ENCODE data around the gene ALDH1A3.

The ALDH1A3 gene

DNA sequence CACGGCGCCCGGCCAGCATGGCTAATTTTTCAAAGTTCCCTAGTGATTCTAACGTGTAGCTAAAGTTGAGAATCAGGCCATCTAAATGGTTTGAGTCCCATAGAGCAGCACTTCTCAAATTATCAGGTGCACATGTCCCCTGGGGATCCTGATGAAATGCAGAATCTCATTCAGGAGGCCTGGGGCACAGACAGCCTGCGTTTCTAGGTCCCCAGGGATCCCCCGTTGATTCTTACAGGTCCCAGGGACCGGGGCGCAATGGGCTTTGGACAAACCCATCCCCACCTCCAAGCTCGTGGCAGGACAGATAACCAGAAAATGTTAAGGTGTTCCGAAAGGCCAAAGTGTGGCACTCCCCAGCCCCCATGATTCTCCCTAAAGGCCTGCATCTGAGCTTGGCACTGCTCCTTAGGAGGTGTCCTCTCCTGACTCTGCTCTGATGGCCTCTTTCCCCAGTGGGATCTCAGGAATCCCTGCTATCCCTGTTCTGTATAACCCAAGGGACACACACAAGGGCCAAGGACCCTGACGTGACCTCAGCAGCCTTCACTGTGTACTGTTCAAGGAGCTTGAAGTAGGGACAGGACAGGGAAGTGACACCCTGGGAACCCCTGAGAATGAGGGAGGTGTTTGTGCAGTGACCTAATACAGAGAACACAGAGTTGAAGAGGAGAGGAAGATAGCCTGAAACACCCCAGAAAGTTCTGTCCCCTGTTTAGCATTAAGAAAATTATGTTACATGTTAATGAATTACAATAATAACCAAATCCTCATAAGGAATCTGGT lies 47.5 kb downstream of the ALDH1A3 start:
- DNase-seq: no peak

GRCh38 chr15:100928632-100929280 lies 49.1 kb downstream of the ALDH1A3 start:
- no peak for DNase-seq

GRCh38 chr15:100929641-100930042 lies 50.0 kb downstream of the ALDH1A3 start:
- DNase-seq: no peak

DNA sequence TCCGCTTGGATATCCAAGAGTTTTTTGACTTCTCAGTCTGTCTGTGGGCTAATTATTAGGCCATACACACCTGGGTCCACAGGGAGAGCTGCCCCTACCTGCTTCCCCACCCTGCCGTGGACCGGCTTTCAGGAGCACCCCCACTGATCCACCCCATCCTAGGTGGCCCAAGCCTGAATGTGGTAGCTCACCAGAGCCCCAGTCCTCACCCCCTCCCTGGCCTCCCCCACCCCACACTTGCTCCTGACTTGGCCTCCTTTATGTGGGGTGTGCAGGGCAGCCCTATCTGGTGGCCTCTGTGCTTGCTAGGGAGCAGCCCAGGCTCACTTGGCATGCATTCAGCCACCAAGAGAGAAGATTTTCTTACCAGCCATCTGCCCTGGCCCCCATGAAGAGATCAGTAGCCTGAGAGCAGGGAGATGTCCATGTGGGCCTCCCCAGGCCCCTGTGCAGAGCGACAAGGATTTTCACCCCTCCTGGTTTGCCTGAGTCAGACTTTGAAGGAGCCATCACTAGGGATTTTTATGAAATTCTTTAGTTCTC lies 50.7 kb downstream of the ALDH1A3 start:
- no peak for DNase-seq

DNA sequence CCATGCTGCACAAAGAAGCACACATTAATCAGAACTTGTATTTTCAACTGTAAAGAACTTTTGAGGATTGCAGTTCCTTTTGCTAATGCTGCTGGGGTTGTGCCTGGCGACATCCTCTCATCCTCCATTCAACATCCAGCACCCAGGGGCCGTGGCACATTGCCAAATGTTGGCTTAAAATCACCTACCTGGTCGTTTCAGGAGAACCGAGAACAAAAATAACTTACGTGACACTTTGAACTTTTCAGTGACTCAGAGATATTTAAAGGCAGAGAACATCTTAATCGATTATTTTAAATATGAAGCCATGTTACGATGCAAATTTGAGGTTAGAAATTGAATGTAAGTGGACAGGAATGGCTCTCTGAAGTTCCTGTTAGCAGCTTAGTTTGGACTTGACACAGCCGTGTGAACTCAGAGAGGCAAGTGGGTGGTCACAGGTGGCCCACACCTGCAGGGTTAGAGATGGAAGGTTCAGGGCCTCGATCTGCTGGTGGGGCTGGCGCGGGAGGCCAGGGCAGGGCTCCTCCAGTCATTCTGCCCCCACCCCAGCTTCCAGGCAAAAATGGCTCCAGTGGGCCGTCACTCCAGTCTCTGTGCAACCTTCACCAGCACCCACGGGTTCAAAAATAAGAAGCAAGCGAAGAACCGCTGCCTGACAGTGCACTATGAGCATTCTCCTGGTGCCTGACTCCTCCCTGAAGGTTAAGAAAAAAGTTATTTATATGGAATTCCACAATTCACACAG lies 51.7 kb downstream of the ALDH1A3 start:
- no peak for DNase-seq

GRCh38 chr15:100932676-100933348 lies 53.2 kb downstream of the ALDH1A3 start:
- DNase-seq: peak in 1 of 2 experiments; percentile 18

DNA sequence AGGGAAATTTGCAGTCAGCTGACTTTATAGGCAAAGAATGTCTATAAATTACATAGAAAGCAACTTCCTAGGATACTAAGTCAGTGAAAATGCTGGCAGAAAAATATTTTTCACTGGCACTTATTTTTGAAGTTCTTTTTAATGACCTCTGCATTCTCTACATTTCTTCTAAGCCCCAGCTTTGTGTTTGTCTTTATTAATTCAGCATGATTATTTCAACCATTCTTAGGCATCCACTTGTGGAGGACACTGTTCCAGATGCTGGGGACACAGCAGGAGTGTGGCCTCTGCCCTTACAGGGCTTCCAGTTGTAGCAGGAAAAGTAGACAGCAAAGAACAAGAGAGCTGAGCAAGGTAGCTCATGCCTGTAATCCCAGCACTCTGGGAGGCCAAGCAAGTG lies 54.5 kb downstream of the ALDH1A3 start:
- DNase-seq: no peak

GRCh38 chr15:100934726-100935125 lies 55.1 kb downstream of the ALDH1A3 start:
- peak; percentile 24 to 38 for DNase-seq

- no peak for DNase-seq
Observed at GRCh38 chr15:100937171-100937570, 57.5 kb downstream of the ALDH1A3 start.

- DNase-seq: no peak
Observed at GRCh38 chr15:100939791-100940190, 60.2 kb downstream of the ALDH1A3 start.

DNA sequence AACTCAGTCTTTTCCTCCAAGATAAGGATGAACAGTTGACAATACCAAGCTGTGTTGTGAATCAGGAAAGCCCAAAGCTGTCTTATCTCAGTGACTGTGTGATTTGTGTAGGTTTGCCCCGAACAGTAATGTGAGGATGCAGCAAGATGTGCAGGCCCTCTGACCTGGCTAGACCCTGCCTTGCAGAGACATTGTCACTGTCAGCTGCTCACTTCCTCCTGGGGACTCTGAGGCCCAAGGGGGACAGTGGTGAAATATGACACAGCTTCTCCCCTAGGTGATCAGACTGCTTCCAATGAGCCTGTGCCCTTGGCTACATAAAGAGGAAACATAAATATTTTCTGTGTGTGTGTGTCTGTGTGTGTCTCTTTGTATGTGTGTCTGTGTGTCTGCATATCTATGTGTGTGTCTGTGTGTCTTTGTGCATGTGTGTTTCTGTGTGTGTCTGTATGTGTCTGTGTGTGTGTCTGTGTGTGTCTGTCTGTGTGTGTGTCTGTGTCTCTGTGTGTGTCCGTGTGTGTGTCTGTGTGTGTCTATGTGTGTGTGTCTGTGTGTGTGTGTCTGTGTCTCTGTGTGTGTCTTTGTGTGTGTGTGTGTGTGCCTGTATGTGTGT lies 61.2 kb downstream of the ALDH1A3 start:
- peak; percentile 53 to 66 for DNase-seq

DNA sequence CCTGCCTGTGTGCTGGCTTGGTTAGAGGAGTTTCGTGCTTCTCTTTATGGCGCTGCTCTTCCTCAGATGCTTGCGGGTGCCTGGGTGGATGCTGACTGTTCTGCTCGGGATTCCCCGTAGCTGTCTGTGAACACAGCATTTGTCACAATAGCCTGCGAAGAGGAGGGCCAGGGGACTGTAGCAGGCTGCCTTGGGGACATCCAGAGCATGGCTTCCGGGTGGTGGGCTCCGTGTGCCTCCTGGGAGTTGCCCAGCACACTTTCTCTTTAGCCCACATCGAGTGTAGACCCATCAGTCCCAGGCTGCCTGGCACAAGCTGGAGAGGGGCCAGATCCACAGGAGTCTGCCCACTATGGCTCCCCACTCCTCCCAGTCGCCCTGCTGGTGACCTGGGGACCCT lies 61.9 kb downstream of the ALDH1A3 start:
- DNase-seq: no peak

- DNase-seq: no peak
Observed at GRCh38 chr15:100942656-100943425, 63.2 kb downstream of the ALDH1A3 start.

DNA sequence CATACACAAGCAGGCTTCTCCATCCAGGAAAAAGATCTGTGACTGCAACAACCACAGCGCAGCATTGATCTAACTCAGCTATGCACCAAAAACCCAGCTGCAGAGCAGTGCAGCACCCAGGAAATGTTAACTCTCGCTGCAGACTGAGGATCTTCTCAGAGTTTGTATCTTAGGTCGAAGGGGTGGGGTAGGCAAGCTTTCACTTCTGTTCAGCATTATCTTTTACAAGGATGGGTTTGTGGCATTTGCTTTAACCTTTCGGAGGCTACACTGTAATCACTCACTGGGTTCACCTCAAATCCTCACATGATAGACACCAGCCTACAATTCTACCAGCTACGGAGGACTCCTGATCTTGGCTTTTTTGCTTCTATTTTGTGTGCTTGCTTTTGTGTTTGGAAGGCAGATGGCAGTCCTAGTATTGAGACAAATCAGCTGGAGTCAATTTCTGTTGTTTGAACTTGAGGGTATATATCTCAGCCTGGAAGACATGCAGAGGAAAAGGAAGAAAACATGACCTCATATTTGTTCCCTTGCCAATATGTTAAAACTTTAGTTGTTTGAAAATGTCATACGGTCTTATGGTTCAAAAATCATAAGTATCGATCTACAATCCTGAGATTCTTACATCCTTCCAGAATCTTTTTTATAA lies 64.7 kb downstream of the ALDH1A3 start:
- no peak for DNase-seq

- DNase-seq: no peak
Observed at GRCh38 chr15:100944986-100945385, 65.4 kb downstream of the ALDH1A3 start.

- no peak for DNase-seq
Observed at GRCh38 chr15:100947760-100948429, 68.3 kb downstream of the ALDH1A3 start.

DNA sequence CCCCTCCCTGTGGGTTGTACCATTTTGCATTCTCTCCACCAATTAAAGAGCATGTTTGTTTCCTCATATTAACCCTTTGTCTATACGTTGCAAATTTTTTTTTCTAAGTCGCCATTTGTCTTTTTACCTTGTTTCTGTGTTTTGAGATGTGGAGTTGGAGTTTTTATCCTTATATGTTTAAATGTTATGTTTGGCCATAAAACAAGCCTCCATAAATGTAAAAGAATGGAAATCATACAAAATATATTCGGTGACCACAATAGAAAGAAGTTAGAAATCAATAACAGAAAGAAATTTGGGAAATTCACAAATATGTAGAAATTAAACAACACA lies 68.8 kb downstream of the ALDH1A3 start:
- DNase-seq: no peak

GRCh38 chr15:100949691-100950090 lies 70.1 kb downstream of the ALDH1A3 start:
- no peak for DNase-seq

DNA sequence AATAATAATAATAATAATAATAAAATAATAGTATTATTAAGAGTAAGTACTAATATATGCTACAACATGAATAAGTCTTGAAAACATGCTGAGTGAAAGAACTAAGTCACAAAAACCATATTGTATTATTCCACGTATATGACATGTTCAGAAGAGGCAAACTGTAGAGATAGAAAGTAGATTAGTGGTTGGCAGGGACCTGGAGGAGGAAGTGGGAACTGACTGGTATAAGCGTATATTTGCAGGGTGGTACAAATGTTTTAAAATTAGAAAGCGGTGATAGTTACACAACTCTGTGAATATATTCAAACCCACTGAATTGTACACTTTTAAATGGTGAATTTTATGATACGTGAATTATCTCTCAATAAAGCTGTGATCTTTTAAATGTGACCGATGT lies 72.3 kb downstream of the ALDH1A3 start:
- no peak for DNase-seq

DNA sequence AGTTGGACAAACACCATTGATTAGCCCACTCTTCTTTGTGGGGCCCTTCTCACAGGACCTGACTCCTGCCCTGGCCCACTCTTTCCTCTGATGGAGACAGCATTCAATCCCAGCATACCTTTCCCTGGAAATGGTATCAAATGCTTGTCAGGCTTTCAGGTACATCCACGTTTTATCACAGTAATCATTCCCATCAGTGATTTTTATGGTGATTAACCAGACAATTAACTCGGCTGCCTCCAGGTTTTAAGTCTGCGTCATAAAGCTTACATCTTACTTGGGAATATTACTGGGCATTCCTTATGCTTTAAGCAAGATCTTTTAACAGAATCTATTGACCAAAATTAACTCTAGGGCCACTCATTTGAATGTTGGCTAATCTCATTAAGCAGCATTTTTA lies 72.9 kb downstream of the ALDH1A3 start:
- DNase-seq: no peak

Data from AML-193 (cell line).